Hepatocyte (in vitro differentiated cells): ENCODE measurements around the gene SCRG1.

Source experiments
- CTCF ChIP-seq: fragments of 200-600 bp; sonication (generic); IDR thresholded peaks from 2 replicates; pipeline ENCODE4 v1.5.1; 2016; ENCODE audit warnings: antibody characterized with exemption, mild to moderate bottlenecking; ENCODE audit not compliant: poor library complexity
- EZH2 ChIP-seq: fragments of 200-600 bp; sonication (generic); IDR thresholded peaks from 2 replicates; pipeline ENCODE4 v1.6.1; 2016; ENCODE audit warnings: antibody characterized with exemption, mild to moderate bottlenecking, borderline replicate concordance
- EZH2phosphoT487 ChIP-seq: fragments of 200-600 bp; sonication (generic); IDR thresholded peaks from one replicate; pipeline ENCODE4 v1.6.1; 2018; ENCODE audit warnings: antibody characterized with exemption, mild to moderate bottlenecking, low read depth, moderate library complexity; ENCODE audit not compliant: unreplicated experiment, severe bottlenecking

GRCh38 chr4:173374588-173374987 is 24.3 kb downstream of the SCRG1 start:
- TF ChIP-seq CTCF (no peak), EZH2phosphoT487 (no peak), EZH2 (no peak)
